OCI-LY7 (cell line): ENCODE results near the gene CLEC3B. TPM values are rescaled to one million over a fixed set of nuclear protein-coding genes. Genes with fewer than 3 reads are reported as not detected.
"Not testable (repeated sequence)": the region's sequence is repeated elsewhere in the genome, so short reads cannot be mapped to it uniquely, and the experiment has no call there.

Experiments used
- BruUV-seq: library from RNA; stranded (reverse); fragments of 400-500 nt; replicated peaks from 2 replicates; lab custom pipeline; 2021; lab: Mats Ljungman, UMichigan
- CTCF ChIA-PET: fragments of 300-600 bp; sonication (Branson Sonifier 250); formaldehyde crosslinking; loops from one replicate; lab custom pipeline; 2022; ENCODE audit warnings: antibody characterized with exemption; ENCODE audit not compliant: unreplicated experiment; lab: Charles Lee
- POLR2A ChIA-PET: fragments of 300-600 bp; sonication (Branson Sonifier 250); formaldehyde crosslinking; loops from one replicate; lab custom pipeline; 2022; ENCODE audit warnings: antibody characterized with exemption; lab: Charles Lee
- DNase-seq: peaks from one replicate; pipeline ENCODE4 v3.0.0-alpha.2; 2015; ENCODE audit warnings: low spot score
- H2AFZ ChIP-seq: fragments of 200-600 bp; sonication (generic), shearing (Covaris generic); 2 replicates; pipeline ENCODE4 v1.6.1; 2014; ENCODE audit warnings: mild to moderate bottlenecking, antibody characterized with exemption, low read length, moderate library complexity
- H3K27ac ChIP-seq: fragments of 200-600 bp; sonication (generic); 2 replicates; pipeline ENCODE4 v1.5.1; 2014; ENCODE audit warnings: mixed run types, low read depth, mild to moderate bottlenecking, moderate library complexity, low read length, inconsistent platforms; ENCODE audit not compliant: poor library complexity, severe bottlenecking
- H3K36me3 ChIP-seq: fragments of 200-600 bp; sonication (generic); 2 replicates; pipeline ENCODE4 v1.6.1; 2014; ENCODE audit warnings: mild to moderate bottlenecking, antibody characterized with exemption, low read length, moderate library complexity, mixed read lengths; ENCODE audit not compliant: insufficient read depth
- H3K4me1 ChIP-seq: fragments of 200-600 bp; sonication (generic); 2 replicates; pipeline ENCODE4 v1.5.1; 2014; ENCODE audit warnings: mild to moderate bottlenecking, low read length; ENCODE audit not compliant: insufficient read depth, poor library complexity, severe bottlenecking
- H3K4me2 ChIP-seq: fragments of 200-600 bp; sonication (generic); 2 replicates; pipeline ENCODE4 v1.6.1; 2014; ENCODE audit warnings: mild to moderate bottlenecking, low read length
- H3K4me3 ChIP-seq: fragments of 200-600 bp; sonication (generic); 2 replicates; pipeline ENCODE4 v1.5.1; 2014; ENCODE audit warnings: mild to moderate bottlenecking, low read depth, low read length; ENCODE audit not compliant: poor library complexity, severe bottlenecking
- H3K79me2 ChIP-seq: fragments of 200-600 bp; sonication (generic); 2 replicates; pipeline ENCODE4 v1.6.1; 2016; ENCODE audit warnings: low read depth, mild to moderate bottlenecking, low read length, moderate library complexity, mixed read lengths; ENCODE audit not compliant: insufficient read depth
- H3K9me2 ChIP-seq: fragments of 200-600 bp; sonication (generic); 2 replicates; pipeline ENCODE4 v1.6.1; 2016; ENCODE audit warnings: mild to moderate bottlenecking, low read length, mixed read lengths; ENCODE audit not compliant: insufficient read depth
- H3K9me3 ChIP-seq: fragments of 200-600 bp; sonication (generic); 2 replicates; pipeline ENCODE4 v1.6.1; 2014; ENCODE audit warnings: mild to moderate bottlenecking, mixed run types, low read length, mixed read lengths
- H4K20me1 ChIP-seq: fragments of 200-600 bp; sonication (generic); 2 replicates; pipeline ENCODE4 v1.6.1; 2014; ENCODE audit warnings: mild to moderate bottlenecking, antibody characterized with exemption, low read length, moderate library complexity, mixed read lengths; ENCODE audit not compliant: insufficient read depth
- CTCF ChIP-seq: fragments of 200-600 bp; sonication (generic); conservative IDR thresholded peaks from 2 replicates; pipeline ENCODE4 v1.5.1; 2014; ENCODE audit warnings: mild to moderate bottlenecking, antibody characterized with exemption, low read length, moderate library complexity, mixed read lengths
- EZH2phosphoT487 ChIP-seq: fragments of 200-600 bp; sonication (generic); IDR thresholded peaks from 2 replicates; pipeline ENCODE4 v1.6.1; 2018; ENCODE audit warnings: low read depth, borderline replicate concordance, mild to moderate bottlenecking, mixed run types, antibody characterized with exemption, low read length, moderate library complexity, mixed read lengths
- intact Hi-C: fragments of 100-400 bp; cut with micrococcal nuclease; formaldehyde crosslinking; loops from one replicate; pipeline ENCODE4 v1.10.0; 2022; ENCODE audit not compliant: unreplicated experiment
- total RNA-seq, 2 experiments: library from RNA; depleted of rRNA in 1 of 2; stranded (reverse); fragments of >200 nt in 1 of 2; shearing (Covaris generic) in 1 of 2; gene quantifications; 2 replicates each; pipeline ENCODE4 v1.2.3, GENCODE V29; 2014 to 2022

Gene CLEC3B
- total RNA-seq, 2 experiments from 2014 or later, result 1.3 TPM; not detected in 1

GRCh38 chr3:45071075-45071474 lies 45.0 kb downstream of the CLEC3B start:
- H3K4me2 ChIP-seq, result no peak overlapping the region
- CTCF ChIA-PET, result no interaction called here
- no peak overlapping the region for H3K4me3 ChIP-seq
- H3K36me3 ChIP-seq, result no peaks in the 10 kb centered on the region
- POLR2A ChIA-PET, result no interaction called here
- H4K20me1 ChIP-seq, result no peaks in the 10 kb centered on the region
- DNase-seq, result no peak
- no peak overlapping the region for H3K27ac ChIP-seq
- intact Hi-C loops, result no loop called here
- BruUV-seq, result no TSS peak
- no peaks in the 10 kb centered on the region for H3K4me1 ChIP-seq
- no peak overlapping the region for H2AFZ ChIP-seq
- TF ChIP-seq CTCF (no peak), EZH2phosphoT487 (no peak)
- no peaks in the 10 kb centered on the region for H3K9me3 ChIP-seq
- H3K9me2 ChIP-seq, result no peaks in the 10 kb centered on the region
- H3K79me2 ChIP-seq, result no peaks in the 10 kb centered on the region

GRCh38 chr3:45075821-45076625 lies 49.9 kb downstream of the CLEC3B start:
- H3K4me2 ChIP-seq, result no peak overlapping the region
- TF ChIP-seq CTCF, result no peak
- no peak for TF ChIP-seq EZH2phosphoT487
- no peak overlapping the region for H3K27ac ChIP-seq
- H2AFZ ChIP-seq, result no peak overlapping the region
- no peaks in the 10 kb centered on the region for H3K36me3 ChIP-seq
- intact Hi-C loops, result no loop called here
- ChIA-PET POLR2A (no interaction called here), CTCF (interaction anchor here (0.8 kb wide), 1 partner anchor 38 kb away, joined by 3 read pairs; no protein-coding TSS in a partner anchor)
- BruUV-seq, result no TSS peak
- H3K9me3 ChIP-seq, result no peaks in the 10 kb centered on the region
- H3K4me1 ChIP-seq, result no peaks in the 10 kb centered on the region
- no peak overlapping the region for H3K4me3 ChIP-seq
- H3K9me2 ChIP-seq, result no peaks in the 10 kb centered on the region
- no peaks in the 10 kb centered on the region for H3K79me2 ChIP-seq
- no peaks in the 10 kb centered on the region for H4K20me1 ChIP-seq
- no peak for DNase-seq

- H3K4me2 ChIP-seq, POLR2A ChIA-PET, intact Hi-C loops, DNase-seq, BruUV-seq, H3K36me3 ChIP-seq, H3K27ac ChIP-seq, CTCF ChIA-PET, H3K4me3 ChIP-seq, H4K20me1 ChIP-seq, H3K79me2 ChIP-seq, H3K4me1 ChIP-seq, H3K9me3 ChIP-seq, H3K9me2 ChIP-seq, H2AFZ ChIP-seq: not testable (repeated sequence)
These were observed 52.2 kb downstream of the CLEC3B start for GRCh38 chr3:45078256-45078655.
